Measurements from ENCODE around the gene SLC1A7. TPM values are rescaled to one million over a fixed set of nuclear protein-coding genes. Genes with fewer than 3 reads are reported as not detected.

Gene SLC1A7
- total RNA-seq, 1 donor from 2014 or later, result not detected

DNA sequence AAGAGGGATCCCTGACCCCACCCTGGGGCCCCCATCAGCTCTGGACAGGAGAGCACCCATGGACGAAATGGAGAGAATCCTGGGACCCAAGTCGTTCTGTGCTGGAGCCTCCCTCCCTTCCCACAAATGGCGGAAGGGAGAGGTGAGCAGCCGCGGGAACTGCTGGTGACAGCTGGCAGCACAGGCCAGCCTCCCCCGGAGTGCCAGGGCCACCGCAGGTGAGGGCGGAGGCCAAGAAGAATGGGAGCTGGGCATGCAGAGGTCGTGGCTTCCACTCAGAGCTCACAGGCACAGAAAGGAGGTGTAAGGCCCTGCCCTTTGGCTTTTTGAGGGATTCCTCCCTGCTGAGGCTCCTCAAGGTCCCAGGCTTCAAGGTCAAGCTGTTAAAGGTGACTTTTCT lies 24.6 kb downstream of the SLC1A7 start:
- Histone ChIP-seq H3K4me1 (peaks cover 16% of the 10 kb centered on the region), H3K4me3 (no peak overlapping the region)

DNA sequence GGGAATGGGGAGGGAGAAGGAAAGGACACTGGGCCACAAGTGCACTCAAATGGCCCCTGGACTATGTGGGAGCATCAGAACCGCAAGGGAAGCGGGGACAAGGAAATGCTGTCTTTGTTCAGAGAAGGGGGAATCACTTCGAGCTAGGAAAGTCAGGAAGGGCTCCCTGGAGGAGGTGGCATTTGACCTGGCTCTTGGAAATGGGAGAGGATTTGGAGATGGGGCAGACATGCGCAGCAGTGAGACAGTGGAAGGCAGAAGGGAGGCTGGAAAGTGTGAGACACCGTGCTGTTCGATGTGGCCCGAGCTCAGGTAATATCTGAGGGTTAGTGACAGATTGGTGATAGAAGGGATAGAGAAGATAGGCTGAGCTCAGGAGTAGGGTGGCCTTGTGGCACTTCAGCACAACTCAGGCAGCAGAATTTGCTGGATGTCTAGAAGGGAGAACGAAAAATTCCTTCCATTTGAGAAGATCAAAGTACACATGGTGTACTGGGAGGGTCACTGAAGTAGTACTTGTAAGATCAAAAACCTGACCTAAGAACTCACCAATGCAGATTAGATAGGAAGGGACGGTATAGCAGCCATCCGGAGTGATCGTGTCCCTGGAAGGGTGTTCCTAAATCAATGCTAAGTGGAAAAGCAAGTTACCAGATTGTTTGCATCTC lies 25.4 kb downstream of the SLC1A7 start:
- peaks cover 15% of the 10 kb centered on the region for H3K4me1 ChIP-seq
- no peak overlapping the region for H3K4me3 ChIP-seq
- H3K27me3 ChIP-seq, result no peaks in the 10 kb centered on the region
- no peak for DNase-seq (ENCODE audit: extremely low spot score in 2 of 2)
- H3K36me3 ChIP-seq, result no peaks in the 10 kb centered on the region
- H3K9me3 ChIP-seq, result no peaks in the 10 kb centered on the region
- H3K27ac ChIP-seq, result no peak overlapping the region
- TF ChIP-seq, protein P1, sequence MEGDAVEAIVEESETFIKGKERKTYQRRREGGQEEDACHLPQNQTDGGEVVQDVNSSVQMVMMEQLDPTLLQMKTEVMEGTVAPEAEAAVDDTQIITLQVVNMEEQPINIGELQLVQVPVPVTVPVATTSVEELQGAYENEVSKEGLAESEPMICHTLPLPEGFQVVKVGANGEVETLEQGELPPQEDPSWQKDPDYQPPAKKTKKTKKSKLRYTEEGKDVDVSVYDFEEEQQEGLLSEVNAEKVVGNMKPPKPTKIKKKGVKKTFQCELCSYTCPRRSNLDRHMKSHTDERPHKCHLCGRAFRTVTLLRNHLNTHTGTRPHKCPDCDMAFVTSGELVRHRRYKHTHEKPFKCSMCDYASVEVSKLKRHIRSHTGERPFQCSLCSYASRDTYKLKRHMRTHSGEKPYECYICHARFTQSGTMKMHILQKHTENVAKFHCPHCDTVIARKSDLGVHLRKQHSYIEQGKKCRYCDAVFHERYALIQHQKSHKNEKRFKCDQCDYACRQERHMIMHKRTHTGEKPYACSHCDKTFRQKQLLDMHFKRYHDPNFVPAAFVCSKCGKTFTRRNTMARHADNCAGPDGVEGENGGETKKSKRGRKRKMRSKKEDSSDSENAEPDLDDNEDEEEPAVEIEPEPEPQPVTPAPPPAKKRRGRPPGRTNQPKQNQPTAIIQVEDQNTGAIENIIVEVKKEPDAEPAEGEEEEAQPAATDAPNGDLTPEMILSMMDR (IDR thresholded peaks at IDR 0.05), result no peak
- TF ChIP-seq POLR2A (IDR thresholded peaks at IDR 0.05) (no peak), POLR2AphosphoS5 (IDR thresholded peaks at IDR 0.05; ENCODE audit: insufficient read depth in 1 of 2, low read depth in 1 of 2) (no peak)
- intact Hi-C loops (cut with DNase I), result no loop called here

More for the DNA sequence above, 24.6 kb downstream of the SLC1A7 start:
- H3K9me3 ChIP-seq, result no peaks in the 10 kb centered on the region
- no peak for TF ChIP-seq POLR2A (IDR thresholded peaks at IDR 0.05)
- TF ChIP-seq, protein P1 (IDR thresholded peaks at IDR 0.05), result no peak
- TF ChIP-seq POLR2AphosphoS5 (IDR thresholded peaks at IDR 0.05; ENCODE audit: insufficient read depth in 1 of 2, low read depth in 1 of 2), result no peak
- no peak for DNase-seq (ENCODE audit: extremely low spot score in 2 of 2)
- no peaks in the 10 kb centered on the region for H3K36me3 ChIP-seq
- intact Hi-C loops (cut with DNase I), result no loop called here
- H3K27me3 ChIP-seq, result no peaks in the 10 kb centered on the region
- no peak overlapping the region for H3K27ac ChIP-seq

DNA sequence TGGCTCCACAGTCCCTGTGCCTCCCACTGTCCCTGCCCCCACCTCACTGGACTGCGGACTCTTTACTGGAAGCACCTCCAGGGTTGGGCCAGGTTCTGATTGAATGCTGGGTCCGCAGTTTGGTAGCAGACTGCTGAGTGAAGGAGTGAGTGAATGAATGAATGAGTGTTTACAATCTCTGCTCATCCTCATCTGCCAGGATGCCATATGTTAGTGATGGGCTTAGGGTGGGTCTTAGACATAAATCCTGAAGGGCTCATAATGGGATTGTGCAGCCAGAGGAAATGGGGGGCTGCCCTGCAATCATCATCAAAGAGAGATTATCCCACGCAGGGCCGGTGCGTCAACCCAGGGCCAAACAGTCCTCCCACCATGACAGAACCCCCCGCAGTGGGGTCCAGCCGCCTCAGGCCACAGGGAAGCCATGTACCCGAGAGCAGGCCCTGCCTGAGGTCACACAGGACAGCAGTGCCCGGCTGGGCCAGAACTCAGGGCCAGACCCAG lies 26.1 kb downstream of the SLC1A7 start:
- TF ChIP-seq POLR2A (IDR thresholded peaks at IDR 0.05) (no peak), POLR2AphosphoS5 (IDR thresholded peaks at IDR 0.05; ENCODE audit: insufficient read depth in 1 of 2, low read depth in 1 of 2) (no peak)
- TF ChIP-seq, protein P1 (IDR thresholded peaks at IDR 0.05), result no peak
- H3K4me3 ChIP-seq, result no peak overlapping the region
- no peak overlapping the region for H3K27ac ChIP-seq
- H3K36me3 ChIP-seq, result no peaks in the 10 kb centered on the region
- DNase-seq (ENCODE audit: extremely low spot score in 2 of 2), result no peak
- H3K9me3 ChIP-seq, result no peaks in the 10 kb centered on the region
- no peaks in the 10 kb centered on the region for H3K27me3 ChIP-seq
- peaks cover 9% of the 10 kb centered on the region for H3K4me1 ChIP-seq
- intact Hi-C loops (cut with DNase I), result no loop called here

DNA sequence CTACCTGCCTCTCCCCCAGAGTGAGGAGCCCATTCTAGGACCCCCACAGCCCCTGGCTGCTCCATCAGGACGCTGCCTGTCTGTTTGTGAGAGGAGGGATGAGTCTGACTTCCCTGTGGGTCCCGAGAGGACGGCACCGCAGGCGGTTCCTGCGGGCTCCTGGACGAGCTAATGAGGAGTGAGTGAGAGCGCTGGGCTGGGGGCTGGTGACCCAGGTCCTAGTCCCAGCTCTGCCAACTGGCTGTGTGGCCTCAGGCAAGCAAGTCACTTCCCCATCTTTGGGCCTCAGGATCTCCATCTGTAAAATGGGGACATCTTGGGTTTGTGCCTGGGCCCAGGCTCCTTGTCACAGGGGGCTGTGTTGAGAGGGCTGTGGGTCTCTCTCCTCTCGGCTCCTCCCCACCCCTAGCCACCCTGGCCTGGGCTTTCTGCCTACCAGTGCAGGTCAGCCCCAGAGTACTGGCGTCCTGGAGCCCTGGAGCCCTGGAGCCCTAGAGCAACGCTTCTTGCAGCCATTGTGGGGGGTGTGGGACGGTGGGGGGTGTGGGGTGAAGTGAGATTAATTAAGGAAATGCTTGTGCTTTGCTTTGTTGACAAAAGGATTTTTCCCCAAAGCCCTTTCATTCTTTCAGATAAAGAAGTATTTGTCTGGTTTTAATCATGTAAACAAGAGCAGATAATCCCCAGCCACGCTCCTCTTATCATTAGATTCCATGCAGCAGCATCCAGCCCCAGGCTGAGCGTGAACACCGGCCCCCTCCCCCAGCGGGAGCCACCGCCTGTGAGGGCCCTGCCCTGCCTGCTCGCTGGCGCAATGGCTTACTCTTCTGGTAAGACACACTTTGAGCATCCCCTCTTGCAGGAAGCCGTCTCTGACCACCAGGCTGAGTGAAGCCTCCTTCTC lies 26.8 kb downstream of the SLC1A7 start:
- H3K4me1 ChIP-seq, result peaks cover 14% of the 10 kb centered on the region
- no peaks in the 10 kb centered on the region for H3K9me3 ChIP-seq
- no peak overlapping the region for H3K4me3 ChIP-seq
- H3K27ac ChIP-seq, result no peak overlapping the region
- intact Hi-C loops (cut with DNase I), result no loop called here
- DNase-seq (ENCODE audit: extremely low spot score in 2 of 2), result no peak
- no peaks in the 10 kb centered on the region for H3K27me3 ChIP-seq
- H3K36me3 ChIP-seq, result no peaks in the 10 kb centered on the region
- TF ChIP-seq POLR2AphosphoS5 (IDR thresholded peaks at IDR 0.05; ENCODE audit: insufficient read depth in 1 of 2, low read depth in 1 of 2) (no peak), POLR2A (IDR thresholded peaks at IDR 0.05) (no peak)
- TF ChIP-seq, protein P1 (IDR thresholded peaks at IDR 0.05), result no peak
